PC-9 (cell line): ENCODE results near the gene ACSL3. TPM values are rescaled to one million over a fixed set of nuclear protein-coding genes. Genes with fewer than 3 reads are reported as not detected.

ENCODE experiments used
- BruUV-seq: library from RNA; stranded (reverse); fragments of 400-500 nt; replicated peaks from 2 replicates; lab custom pipeline; 2021; lab: Mats Ljungman, UMichigan
- CTCF ChIA-PET: fragments of 300-600 bp; sonication (Branson Sonifier 250); formaldehyde crosslinking; loops from one replicate; lab custom pipeline; 2022; ENCODE audit warnings: antibody characterized with exemption; lab: Charles Lee
- POLR2A ChIA-PET: fragments of 300-600 bp; sonication (Branson Sonifier 250); formaldehyde crosslinking; loops from one replicate; lab custom pipeline; 2022; ENCODE audit warnings: antibody characterized with exemption; ENCODE audit not compliant: unreplicated experiment; lab: Charles Lee
- DNase-seq, 2 experiments: peaks; one replicate each; pipeline versions ENCODE4 v3.0.0 to v3.0.0-alpha.2; 2015 to 2022; ENCODE audit warnings: mixed read lengths in 1 of 2
- H2AFZ ChIP-seq: fragments of 200-600 bp; sonication (generic); 2 replicates; pipeline ENCODE4 v1.8.1; 2017; ENCODE audit warnings: antibody characterized with exemption
- H3F3A ChIP-seq: fragments of 200-600 bp; sonication (generic); 2 replicates; pipeline ENCODE4 v1.8.1; 2017; ENCODE audit warnings: antibody characterized with exemption, mild to moderate bottlenecking, low read depth; ENCODE audit not compliant: insufficient read depth
- H3K27ac ChIP-seq: fragments of 200-600 bp; sonication (generic); 2 replicates; pipeline ENCODE4 v1.6.1; 2016; ENCODE audit warnings: mixed run types
- H3K27me3 ChIP-seq: fragments of 200-600 bp; sonication (generic); 2 replicates; pipeline ENCODE4 v1.6.1; 2016; ENCODE audit warnings: low read depth, mixed run types; ENCODE audit not compliant: insufficient read depth
- H3K36me3 ChIP-seq: fragments of 200-600 bp; sonication (generic); 2 replicates; pipeline ENCODE4 v1.6.1; 2016; ENCODE audit warnings: low read depth, mixed run types
- H3K4me1 ChIP-seq: fragments of 200-600 bp; sonication (generic); replicated peaks from 2 replicates; pipeline ENCODE4 v1.6.1; 2016; ENCODE audit warnings: mixed run types; ENCODE audit not compliant: insufficient read depth
- H3K4me2 ChIP-seq: fragments of 200-600 bp; sonication (generic); 2 replicates; pipeline ENCODE4 v1.6.1; 2017; ENCODE audit warnings: mixed run types
- H3K4me3 ChIP-seq: fragments of 200-600 bp; sonication (generic); 2 replicates; pipeline ENCODE4 v1.6.1; 2016; ENCODE audit warnings: mixed run types
- H3K79me2 ChIP-seq: fragments of 200-600 bp; sonication (generic); 2 replicates; pipeline ENCODE4 v1.6.1; 2017; ENCODE audit warnings: low read depth, mixed run types
- H3K9me2 ChIP-seq: fragments of 200-600 bp; sonication (generic); 2 replicates; pipeline ENCODE4 v1.8.1; 2017; ENCODE audit warnings: mild to moderate bottlenecking; ENCODE audit not compliant: insufficient read depth
- H3K9me3 ChIP-seq: fragments of 200-600 bp; sonication (generic); 2 replicates; pipeline ENCODE4 v1.8.1; 2016; ENCODE audit warnings: low read depth; ENCODE audit not compliant: insufficient read depth
- H4K20me1 ChIP-seq: fragments of 200-600 bp; sonication (generic); 2 replicates; pipeline ENCODE4 v1.8.1; 2017; ENCODE audit not compliant: insufficient read depth
- CTCF ChIP-seq: fragments of 200-600 bp; sonication (generic); conservative IDR thresholded peaks from 2 replicates; pipeline ENCODE4 v1.6.1; 2017; ENCODE audit warnings: mixed run types, antibody characterized with exemption, mild to moderate bottlenecking, moderate library complexity
- EZH2 ChIP-seq: fragments of 200-600 bp; sonication (generic); IDR thresholded peaks from 2 replicates; pipeline ENCODE4 v1.8.0; 2017; ENCODE audit warnings: antibody characterized with exemption, low read depth
- intact Hi-C: fragments of 100-400 bp; cut with micrococcal nuclease; formaldehyde crosslinking; loops from one replicate; pipeline ENCODE4 v1.10.0; 2022; ENCODE audit not compliant: unreplicated experiment
- total RNA-seq: library from RNA; stranded (reverse); gene quantifications from 2 replicates; pipeline ENCODE4 v1.2.3, GENCODE V29; 2021

ACSL3 gene
- total RNA-seq, 1 experiment from 2014 or later = 446 TPM

GRCh38 chr2:222943820-222944219 is 83.0 kb downstream of the ACSL3 start:
- BruUV-seq = no TSS peak
- peaks cover 11% of the 10 kb centered on the region; the same call in 1 of the 2 replicates for H4K20me1 ChIP-seq
- ChIA-PET CTCF (interaction anchor here (0.6 to 2.1 kb wide), 5 partner anchors 15 to 918 kb away, joined by 3 to 16 read pairs (median 14); no protein-coding TSS in a partner anchor), POLR2A (interaction anchor here (0.5 to 1.1 kb wide), 6 partner anchors 12 to 817 kb away, joined by 3 to 7 read pairs (median 4); no protein-coding TSS in a partner anchor)
- intact Hi-C loops = loop anchor here (1.0 kb wide), 1 partner anchor 15 kb away; no protein-coding TSS in a partner anchor
- peak overlapping the region; percentile 69 for H3K27ac ChIP-seq
- H3K79me2 ChIP-seq = peaks cover 29% of the 10 kb centered on the region
- peak overlapping the region; percentile 63 for H3K4me2 ChIP-seq
- H3K9me3 ChIP-seq = no peaks in the 10 kb centered on the region; the same call in 1 of the 2 replicates
- H3F3A ChIP-seq = peaks cover 76% of the 10 kb centered on the region
- peaks cover 29% of the 10 kb centered on the region for H3K36me3 ChIP-seq
- H2AFZ ChIP-seq = no peak overlapping the region
- H3K4me1 ChIP-seq = peaks cover 42% of the 10 kb centered on the region
- no peaks in the 10 kb centered on the region for H3K27me3 ChIP-seq
- peak; percentile 57 to 99 for DNase-seq
- peak overlapping the region; percentile 13 for H3K4me3 ChIP-seq
- TF ChIP-seq CTCF (no peak), EZH2 (no peak)
- H3K9me2 ChIP-seq = no peaks in the 10 kb centered on the region

GRCh38 chr2:222944552-222944951 is 83.7 kb downstream of the ACSL3 start:
- H3K9me3 ChIP-seq = no peaks in the 10 kb centered on the region; the same call in 1 of the 2 replicates
- peaks cover 22% of the 10 kb centered on the region for H3K79me2 ChIP-seq
- peaks cover 68% of the 10 kb centered on the region for H3F3A ChIP-seq
- no TSS peak for BruUV-seq
- no peaks in the 10 kb centered on the region for H3K27me3 ChIP-seq
- TF ChIP-seq EZH2 (no peak), CTCF (no peak)
- peaks cover 21% of the 10 kb centered on the region for H3K36me3 ChIP-seq
- DNase-seq = no peak
- peaks cover 42% of the 10 kb centered on the region for H3K4me1 ChIP-seq
- peak overlapping the region; percentile 2; the same call in 1 of the 2 replicates for H3K4me3 ChIP-seq
- peak overlapping the region; percentile 63 for H3K4me2 ChIP-seq
- no peak overlapping the region for H2AFZ ChIP-seq
- H3K27ac ChIP-seq = peak overlapping the region; percentile 69
- POLR2A ChIA-PET = interaction anchor here (0.6 to 1.1 kb wide), 5 partner anchors 10 to 816 kb away, joined by 4 to 19 read pairs (median 6); no protein-coding TSS in a partner anchor
- intact Hi-C loops = no loop called here
- peaks cover 6% of the 10 kb centered on the region; the same call in 1 of the 2 replicates for H4K20me1 ChIP-seq
- CTCF ChIA-PET = interaction anchor here (0.6 to 2.1 kb wide), 6 partner anchors 15 to 945 kb away, joined by 6 to 16 read pairs (median 11); no protein-coding TSS in a partner anchor
- no peaks in the 10 kb centered on the region for H3K9me2 ChIP-seq

GRCh38 chr2:222944971-222945740 is 84.3 kb downstream of the ACSL3 start:
- Histone ChIP-seq H3F3A (peaks cover 67% of the 10 kb centered on the region), H3K4me3 (no peak overlapping the region), H3K79me2 (peaks cover 18% of the 10 kb centered on the region), H3K27me3 (no peaks in the 10 kb centered on the region), H3K4me1 (peaks cover 42% of the 10 kb centered on the region), H3K4me2 (peak overlapping the region; percentile 63; the same call in 1 of the 2 replicates), H3K27ac (no peak overlapping the region), H4K20me1 (no peaks in the 10 kb centered on the region), H3K36me3 (peaks cover 15% of the 10 kb centered on the region), H3K9me3 (no peaks in the 10 kb centered on the region; the same call in 1 of the 2 replicates), H2AFZ (no peak overlapping the region), H3K9me2 (no peaks in the 10 kb centered on the region)
- no peak for DNase-seq
- POLR2A ChIA-PET = interaction anchor here (0.6 to 1.1 kb wide), 2 partner anchors 12 to 14 kb away, joined by 5 to 19 read pairs; no protein-coding TSS in a partner anchor
- CTCF ChIA-PET = interaction anchor here (0.6 to 2.1 kb wide), 4 partner anchors 14 to 945 kb away, joined by 6 to 16 read pairs (median 11); no protein-coding TSS in a partner anchor
- TF ChIP-seq EZH2 = no peak
- TF ChIP-seq CTCF = no peak
- no TSS peak for BruUV-seq
- intact Hi-C loops = no loop called here
